Tibial nerve (tissue), 3 donors: ENCODE measurements around the gene CDC23.

Experiments
- CTCF ChIP-seq, 5 experiments: fragments of 200-600 bp in 3 of 5; fragments of 450-650 bp in 2 of 5; sonication (generic) in 3 of 5; IDR thresholded peaks; one replicate each; pipeline ENCODE4 v1.5.1; 2016 to 2019; ENCODE audit warnings: antibody characterized with exemption in 5 of 5, mild to moderate bottlenecking in 3 of 5, moderate library complexity in 2 of 5
- POLR2A ChIP-seq, 2 donors: fragments of 450-650 bp; IDR thresholded peaks; one replicate each; pipeline ENCODE4 v1.6.1; 2017; ENCODE audit warnings: antibody characterized with exemption in 2 of 2, mild to moderate bottlenecking in 2 of 2, moderate library complexity in 2 of 2

DNA sequence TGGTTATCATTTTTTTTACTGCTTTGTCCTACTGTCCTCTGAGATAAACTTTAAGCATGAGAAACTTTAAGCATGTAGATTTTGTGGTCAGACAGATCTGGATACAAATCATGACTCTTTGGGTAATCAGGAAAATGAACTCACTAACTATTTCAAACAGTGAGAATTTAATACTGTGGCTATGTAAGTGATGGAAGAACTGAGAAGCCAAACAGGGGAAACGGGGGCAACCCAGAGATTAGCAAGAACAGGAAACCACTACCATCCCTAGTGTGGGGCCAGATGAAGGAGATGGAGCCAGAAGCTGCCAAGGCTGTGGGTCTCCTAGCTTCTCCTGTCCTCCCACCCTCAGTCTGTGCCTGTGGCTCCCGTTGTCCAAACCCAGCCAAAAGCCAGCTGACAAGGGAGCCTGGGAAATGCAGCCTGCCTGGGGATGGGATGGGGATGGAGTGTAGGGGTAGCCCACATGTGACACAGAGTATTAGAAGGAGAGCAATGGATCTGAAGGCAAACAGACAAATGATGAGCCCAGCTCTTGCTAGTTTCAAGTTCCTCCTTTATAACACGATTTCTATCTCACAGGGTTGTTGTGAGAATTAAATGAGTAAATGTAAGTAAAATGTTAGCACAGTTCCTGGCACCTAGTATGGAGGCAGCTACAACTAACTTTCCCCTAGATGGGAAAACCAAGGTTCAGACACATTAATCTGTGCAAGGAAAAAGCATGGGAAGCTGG lies 27.7 kb upstream of the CDC23 start:
- TF ChIP-seq CTCF (IDR thresholded peaks at IDR 0.05): no peak
- no peak for TF ChIP-seq POLR2A (IDR thresholded peaks at IDR 0.05)
